Erythroblast (primary cell): ENCODE data around the gene SNRNP70.
"Not testable (repeated sequence)": the region's sequence is repeated elsewhere in the genome, so short reads cannot be mapped to it uniquely, and the experiment has no call there.

ENCODE experiments used
- GATA1 ChIP-seq: IDR thresholded peaks from 2 replicates; pipeline ENCODE4 v1.6.1; 2011; ENCODE audit warnings: low read depth, mild to moderate bottlenecking, control low read depth, low read length, moderate library complexity
- POLR2A ChIP-seq: IDR thresholded peaks from 2 replicates; pipeline ENCODE4 v1.6.1; 2011; ENCODE audit warnings: mild to moderate bottlenecking, low read length

GRCh38 chr19:49050376-49051033, 34.7 kb upstream of the SNRNP70 start:
- TF ChIP-seq POLR2A, GATA1: not testable (repeated sequence)
